Measurements from ENCODE around the gene PABPN1L. TPM values are rescaled to one million over a fixed set of nuclear protein-coding genes. Genes with fewer than 3 reads are reported as not detected.

The PABPN1L gene
- total and polyA plus RNA-seq, 2 of the 13 experiments (the other 11 are each of a cell fraction or from before 2014, with no cell fraction given): not detected

GRCh38 chr16:88815901-88816589 is 50.4 kb downstream of the PABPN1L start (continued):
- no peak for TF ChIP-seq TIGD3 (CRISPR knock-in tag; IDR thresholded peaks at IDR 0.05; ENCODE audit: borderline replicate concordance)
- TF ChIP-seq NKX3-1 (CRISPR knock-in tag; IDR thresholded peaks at IDR 0.05): no peak
- 0 out of 2 replicates have a peak, but pooled peaks have one; percentile 21 for TF ChIP-seq ZNF468 (CRISPR knock-in tag; IDR thresholded peaks at IDR 0.05)
- peak; percentile 27 for TF ChIP-seq ZNF883 (CRISPR knock-in tag; IDR thresholded peaks at IDR 0.05; ENCODE audit: not compliant biosample characterization)
- TF ChIP-seq GABPB1 (CRISPR knock-in tag; IDR thresholded peaks at IDR 0.05): no peak; the same call in 1 of the 2 replicates
- TF ChIP-seq ZHX1 (CRISPR knock-in tag; IDR thresholded peaks at IDR 0.05; ENCODE audit: low read depth): peak; percentile 41; the same call in 1 of the 2 replicates
- 0 out of 2 replicates have a peak, but pooled peaks have one; percentile 46 for TF ChIP-seq SALL2 (CRISPR knock-in tag; IDR thresholded peaks at IDR 0.05)
- TF ChIP-seq ZNF792 (CRISPR knock-in tag; IDR thresholded peaks at IDR 0.05): no peak
- no peak for TF ChIP-seq ZBTB42 (CRISPR knock-in tag; IDR thresholded peaks at IDR 0.05)
- no peak for TF ChIP-seq CENPX (CRISPR knock-in tag; IDR thresholded peaks at IDR 0.05)
- no peak for TF ChIP-seq SNAI1 (CRISPR knock-in tag; IDR thresholded peaks at IDR 0.05; ENCODE audit: borderline replicate concordance)
- no peak for TF ChIP-seq FOSL1 (CRISPR knock-in tag; IDR thresholded peaks at IDR 0.05; ENCODE audit: borderline replicate concordance)
- TF ChIP-seq ZNF136 (CRISPR knock-in tag; IDR thresholded peaks at IDR 0.05; ENCODE audit: low read depth): no peak
- no peak for TF ChIP-seq ZNF550 (CRISPR knock-in tag; IDR thresholded peaks at IDR 0.05; ENCODE audit: borderline replicate concordance)
- no peak for TF ChIP-seq TEF (CRISPR knock-in tag; IDR thresholded peaks at IDR 0.05)
- no peak for TF ChIP-seq ZNF513 (CRISPR knock-in tag; conservative IDR thresholded peaks at IDR 0.05)
- peak; percentile 97 for TF ChIP-seq HNRNPL (IDR thresholded peaks at IDR 0.05; ENCODE audit: low read depth, low read length)
- no peak for TF ChIP-seq SNAPC4 (CRISPR knock-in tag; IDR thresholded peaks at IDR 0.05)

Measured in HepG2 (cell line).